Aorta (tissue), 4 donors: Measurements from ENCODE around the gene MIOX. TPM values are rescaled to one million over a fixed set of nuclear protein-coding genes. Genes with fewer than 3 reads are reported as not detected.

Source experiments
- polyA plus RNA-seq, 2 donors: library from polyadenylated mRNA; stranded (reverse); fragments of 200-250 nt; gene quantifications; one replicate each; pipeline ENCODE4 v1.2.3, GENCODE V29; 2013
- total RNA-seq, 2 donors: library from RNA; stranded (reverse); fragmentation: NEBNext Ultra II Directional; extraction: Animal tissue kit (Norgen Biotek cat#: 25700); gene quantifications; one replicate each; pipeline ENCODE4 v1.2.1, GENCODE V29; 2021
- donor health status: healthy with polysubstance abuse.
- donor health status: Bipolar disorder and iron deficiency.
- donor health status: DM: no; HTN: no; CAD: no.
- donor health status: DM: yes; HTN: yes; CAD: no.

MIOX gene
- total and polyA plus RNA-seq, 4 donors, result not detected

Other genes with a start within 250 kb of the MIOX start
- 10 to 100 TPM; 29.0 to 49.5 TPM for gene TUBGCP6, start 241.8 kb upstream of the MIOX start, total RNA-seq
- gene TUBGCP6, start 241.8 kb upstream of the MIOX start, polyA plus RNA-seq, result 100 to 1,000 TPM in 1 of 2 donors, 1 to 10 TPM in 1; 7.0 to 134 TPM
- 10 to 100 TPM; 19.8 to 47.8 TPM for gene HDAC10, start 235.6 kb upstream of the MIOX start, total RNA-seq
- 10 to 100 TPM in 1 of 2 donors, 1 to 10 TPM in 1; 5.5 to 57.3 TPM for gene HDAC10, start 235.6 kb upstream of the MIOX start, polyA plus RNA-seq
- gene MAPK12, start 225.2 kb upstream of the MIOX start, total RNA-seq, result 10 to 100 TPM in 1 of 2 donors, 1 to 10 TPM in 1; 9.2 to 22.9 TPM
- 10 to 100 TPM in 1 of 2 donors, 1 to 10 TPM in 1; 1.6 to 19.0 TPM for gene MAPK12, start 225.2 kb upstream of the MIOX start, polyA plus RNA-seq
- gene MAPK11, start 216.5 kb upstream of the MIOX start, total RNA-seq, result 10 to 100 TPM; 10.7 to 23.2 TPM
- 10 to 100 TPM in 1 of 2 donors, under 1 TPM in 1; 0.13 to 14.9 TPM for gene MAPK11, start 216.5 kb upstream of the MIOX start, polyA plus RNA-seq
- gene PLXNB2, start 179.2 kb upstream of the MIOX start, total RNA-seq, result 100 to 1,000 TPM; 139 to 210 TPM
- gene PLXNB2, start 179.2 kb upstream of the MIOX start, polyA plus RNA-seq, result 100 to 1,000 TPM in 1 of 2 donors, 10 to 100 TPM in 1; 46.0 to 214 TPM
- 1 to 10 TPM; 2.3 to 7.0 TPM for gene DENND6B, start 159.8 kb upstream of the MIOX start, total RNA-seq
- gene DENND6B, start 159.8 kb upstream of the MIOX start, polyA plus RNA-seq, result 1 to 10 TPM in 1 of 2 donors, under 1 TPM in 1; 0.25 to 7.5 TPM
- 10 to 100 TPM; 45.2 to 46.7 TPM for gene PPP6R2, start 143.5 kb upstream of the MIOX start, total RNA-seq
- gene PPP6R2, start 143.5 kb upstream of the MIOX start, polyA plus RNA-seq, result 10 to 100 TPM; 14.1 to 62.5 TPM
- 10 to 100 TPM; 65.3 to 77.9 TPM for gene SBF1, start 11.8 kb upstream of the MIOX start, total RNA-seq
- 10 to 100 TPM; 17.8 to 49.8 TPM for gene SBF1, start 11.8 kb upstream of the MIOX start, polyA plus RNA-seq
- under 1 TPM; 0.26 to 0.54 TPM for gene ADM2, start 5.3 kb upstream of the MIOX start, total RNA-seq
- gene ADM2, start 5.3 kb upstream of the MIOX start, polyA plus RNA-seq, result under 1 TPM in 1 of 2 donors, not detected in 1; 0.50 TPM
- gene LMF2, start 20.8 kb downstream of the MIOX start, total RNA-seq, result 10 to 100 TPM; 42.2 to 65.7 TPM
- 100 to 1,000 TPM in 1 of 2 donors, 10 to 100 TPM in 1; 20.0 to 123 TPM for gene LMF2, start 20.8 kb downstream of the MIOX start, polyA plus RNA-seq
- 10 to 100 TPM; 31.6 to 35.5 TPM for gene NCAPH2, start 21.4 kb downstream of the MIOX start, total RNA-seq
- 10 to 100 TPM; 18.2 to 67.4 TPM for gene NCAPH2, start 21.4 kb downstream of the MIOX start, polyA plus RNA-seq
- 1 to 10 TPM; 4.7 to 5.1 TPM for gene SCO2, start 38.7 kb downstream of the MIOX start, total RNA-seq
- gene SCO2, start 38.7 kb downstream of the MIOX start, polyA plus RNA-seq, result 10 to 100 TPM in 1 of 2 donors, not detected in 1; 11.6 TPM
- gene TYMP, start 43.2 kb downstream of the MIOX start, total RNA-seq, result 10 to 100 TPM; 68.3 to 99.2 TPM
- 10 to 100 TPM; 37.7 to 47.1 TPM for gene TYMP, start 43.2 kb downstream of the MIOX start, polyA plus RNA-seq
- gene KLHDC7B, start 59.0 kb downstream of the MIOX start, total RNA-seq, result under 1 TPM; 0.29 to 0.63 TPM
- gene KLHDC7B, start 59.0 kb downstream of the MIOX start, polyA plus RNA-seq, result not detected
- gene SYCE3, start 76.1 kb downstream of the MIOX start, total RNA-seq, result not detected
- 1 to 10 TPM in 1 of 2 donors, not detected in 1; 1.5 TPM for gene SYCE3, start 76.1 kb downstream of the MIOX start, polyA plus RNA-seq
- 10 to 100 TPM in 1 of 2 donors, 1 to 10 TPM in 1; 3.2 to 11.5 TPM for gene CPT1B, start 91.6 kb downstream of the MIOX start, total RNA-seq
- 1 to 10 TPM; 3.9 to 6.4 TPM for gene CPT1B, start 91.6 kb downstream of the MIOX start, polyA plus RNA-seq
- gene CHKB, start 96.0 kb downstream of the MIOX start, total RNA-seq, result 10 to 100 TPM; 36.5 to 78.8 TPM
- 100 to 1,000 TPM in 1 of 2 donors, 10 to 100 TPM in 1; 28.4 to 544 TPM for gene CHKB, start 96.0 kb downstream of the MIOX start, polyA plus RNA-seq
- gene MAPK8IP2, start 113.9 kb downstream of the MIOX start, total RNA-seq, result under 1 TPM; 0.24 to 0.26 TPM
- under 1 TPM; under 0.01 to 0.15 TPM for gene MAPK8IP2, start 113.9 kb downstream of the MIOX start, polyA plus RNA-seq
- gene ARSA, start 141.3 kb downstream of the MIOX start, total RNA-seq, result 10 to 100 TPM; 31.4 to 53.5 TPM
- gene ARSA, start 141.3 kb downstream of the MIOX start, polyA plus RNA-seq, result 100 to 1,000 TPM in 1 of 2 donors, 10 to 100 TPM in 1; 15.7 to 120 TPM
- gene SHANK3, start 186.0 kb downstream of the MIOX start, total RNA-seq, result 10 to 100 TPM; 48.6 to 62.9 TPM
- 1 to 10 TPM in 1 of 2 donors, under 1 TPM in 1; 0.63 to 3.2 TPM for gene SHANK3, start 186.0 kb downstream of the MIOX start, polyA plus RNA-seq